CD14-positive monocyte (primary cell): Measurements from ENCODE around the gene ZDHHC3. TPM values are rescaled to one million over a fixed set of nuclear protein-coding genes. Genes with fewer than 3 reads are reported as not detected.

ENCODE experiments used
- DNase-seq, 3 donors: peaks; one replicate each; pipeline ENCODE4 v3.0.0-alpha.2; 2011 to 2022
- H2AFZ ChIP-seq: 2 replicates; pipeline ENCODE4 v1.6.0; 2012; ENCODE audit warnings: mild to moderate bottlenecking, low read depth, low read length, inconsistent platforms; ENCODE audit not compliant: insufficient read depth, poor library complexity, severe bottlenecking
- H3K27ac ChIP-seq, 2 donors: 1 replicate in 1 of 2; 2 replicates in 1 of 2; pipeline ENCODE4 v1.5.1; 2012 to 2013; ENCODE audit warnings: low read length in 2 of 2, control low read depth in 1 of 2, inconsistent platforms in 1 of 2, low read depth in 1 of 2, mild to moderate bottlenecking in 1 of 2
- H3K27me3 ChIP-seq, 2 donors: one replicate each; pipeline versions ENCODE4 v1.6.0 to v1.6.1; 2011 to 2013; ENCODE audit warnings: low read length in 2 of 2; ENCODE audit not compliant: control insufficient read depth in 2 of 2, insufficient read depth in 2 of 2
- H3K36me3 ChIP-seq, 2 donors: replicated peaks in 1 of 2; 1 replicate in 1 of 2; 2 replicates in 1 of 2; pipeline versions ENCODE4 v1.5.1 to v1.6.1; 2012 to 2013; ENCODE audit warnings: low read length in 2 of 2, control low read depth in 1 of 2, inconsistent platforms in 1 of 2, mild to moderate bottlenecking in 1 of 2; ENCODE audit not compliant: insufficient read depth in 2 of 2, control insufficient read depth in 1 of 2
- H3K4me1 ChIP-seq, 2 donors: 1 replicate in 1 of 2; 2 replicates in 1 of 2; pipeline versions ENCODE4 v1.5.1 to v1.6.1; 2012 to 2013; ENCODE audit warnings: low read length in 2 of 2, control low read depth in 1 of 2, inconsistent platforms in 1 of 2, mild to moderate bottlenecking in 1 of 2, moderate library complexity in 1 of 2; ENCODE audit not compliant: insufficient read depth in 2 of 2, control insufficient read depth in 1 of 2
- H3K4me2 ChIP-seq: replicated peaks from 2 replicates; pipeline ENCODE3; 2012; ENCODE audit warnings: low read length, moderate library complexity, mild to moderate bottlenecking; ENCODE audit not compliant: poor library complexity, severe bottlenecking; ENCODE audit errors: extremely low read depth
- H3K4me3 ChIP-seq, 3 experiments: fragments of 200-600 bp in 1 of 3; sonication (generic) in 1 of 3; replicated peaks in 1 of 3; 1 replicate in 2 of 3; 2 replicates in 1 of 3; pipeline ENCODE4 v1.5.1; 2011 to 2013; ENCODE audit warnings: low read length in 3 of 3, mild to moderate bottlenecking in 3 of 3, control low read depth in 2 of 3, low read depth in 2 of 3, inconsistent platforms in 1 of 3, moderate library complexity in 1 of 3
- H3K79me2 ChIP-seq: 2 replicates; pipeline ENCODE4 v1.6.0; 2012; ENCODE audit warnings: mild to moderate bottlenecking, control low read depth, inconsistent platforms, low read length, moderate library complexity; ENCODE audit not compliant: insufficient read depth
- H3K9ac ChIP-seq: 2 replicates; pipeline ENCODE4 v1.6.0; 2017; ENCODE audit warnings: low read length, mild to moderate bottlenecking; ENCODE audit not compliant: insufficient read depth, poor library complexity, severe bottlenecking
- H3K9me3 ChIP-seq, 2 donors: replicated peaks in 1 of 2; 1 replicate in 1 of 2; 2 replicates in 1 of 2; pipeline versions ENCODE4 v1.5.1 to v1.6.1; 2012 to 2013; ENCODE audit warnings: low read length in 2 of 2, control low read depth in 1 of 2; ENCODE audit not compliant: control insufficient read depth in 1 of 2, insufficient read depth in 1 of 2
- H4K20me1 ChIP-seq: 2 replicates; pipeline ENCODE4 v1.6.0; 2012; ENCODE audit warnings: mild to moderate bottlenecking, low read length, control low read depth, moderate library complexity; ENCODE audit not compliant: insufficient read depth
- H3K27ac Mint-ChIP-seq, 7 donors: one replicate each; pipeline ENCODE4 v1.8.0; 2020; ENCODE audit warnings: mild to moderate bottlenecking in 7 of 7, mixed read lengths in 7 of 7, moderate library complexity in 6 of 7, inconsistent platforms in 2 of 7
- H3K27me3 Mint-ChIP-seq, 3 donors: one replicate each; pipeline ENCODE4 v1.8.0; 2021 to 2022; ENCODE audit warnings: low read depth in 3 of 3, mild to moderate bottlenecking in 3 of 3, mixed read lengths in 3 of 3, moderate library complexity in 3 of 3, inconsistent platforms in 1 of 3
- H3K36me3 Mint-ChIP-seq, 2 donors: one replicate each; pipeline ENCODE4 v1.8.0; 2020; ENCODE audit warnings: mixed read lengths in 2 of 2, inconsistent platforms in 1 of 2, mild to moderate bottlenecking in 1 of 2
- H3K4me1 Mint-ChIP-seq: one replicate; pipeline ENCODE4 v1.8.0; 2020; ENCODE audit warnings: mild to moderate bottlenecking, mixed read lengths
- H3K4me3 Mint-ChIP-seq, 2 donors: one replicate each; pipeline ENCODE4 v1.8.0; 2020; ENCODE audit warnings: mild to moderate bottlenecking in 2 of 2, mixed read lengths in 2 of 2, moderate library complexity in 1 of 2
- H3K9me3 Mint-ChIP-seq, 7 donors: one replicate each; pipeline ENCODE4 v1.8.0; 2020 to 2022; ENCODE audit warnings: mixed read lengths in 7 of 7, mild to moderate bottlenecking in 6 of 7, moderate library complexity in 6 of 7, inconsistent platforms in 2 of 7
- CTCF ChIP-seq: fragments of 200-600 bp; IDR thresholded peaks from one replicate; pipeline ENCODE4 v1.8.0; 2022; ENCODE audit warnings: antibody characterized with exemption, mild to moderate bottlenecking
- WGBS: methylation state at CpG from one replicate; pipeline ENCODE4 v1.1.5; 2013; ENCODE audit warnings: missing lambda C conversion rate; ENCODE audit not compliant: insufficient coverage; 5-methylcytosine and 5-hydroxymethylcytosine counted together
- intact Hi-C, 2 donors: fragments of 100-400 bp; cut with micrococcal nuclease; formaldehyde crosslinking; loops; one replicate each; pipeline versions ENCODE4 v1.15.0 to v1.15.1; 2023
- polyA plus RNA-seq, 3 donors: library from polyadenylated mRNA; depleted of rRNA in 1 of 3; unstranded in 2 of 3; stranded (reverse) in 1 of 3; fragments of 300-500 nt in 2 of 3; fragments of >200 nt in 1 of 3; fragmentation: Illumina TruSeq in 2 of 3; gene quantifications; 1 replicate in 2 of 3; 2 replicates in 1 of 3; pipeline ENCODE4 v1.2.3, GENCODE V29; 2012 to 2021

Gene ZDHHC3
- polyA plus RNA-seq, 3 donors: 52.1 to 72.6 (median 61.3) TPM

GRCh38 chr3:44958386-44958785 is 17.6 kb downstream of the ZDHHC3 start:
- no peak overlapping the region for H3K9ac ChIP-seq
- H3K27me3 Mint-ChIP-seq: no peaks in the 10 kb centered on the region
- H3K36me3 Mint-ChIP-seq: peaks cover 32 to 38% of the 10 kb centered on the region in 2 donors
- peaks cover 64% of the 10 kb centered on the region for H4K20me1 ChIP-seq
- no peak overlapping the region for H2AFZ ChIP-seq
- no peaks in the 10 kb centered on the region for H3K27me3 ChIP-seq
- peaks cover 22 to 36% of the 10 kb centered on the region in 2 donors for H3K36me3 ChIP-seq
- DNase-seq: no peak
- H3K9me3 ChIP-seq: no peaks in the 10 kb centered on the region
- no peaks in the 10 kb centered on the region for H3K9me3 Mint-ChIP-seq
- peaks cover 44 to 61% of the 10 kb centered on the region in 2 donors for H3K4me1 ChIP-seq
- TF ChIP-seq CTCF: no peak
- no peak overlapping the region for H3K4me3 Mint-ChIP-seq
- H3K4me3 ChIP-seq: no peak overlapping the region
- no peak overlapping the region for H3K27ac ChIP-seq
- peaks cover 59% of the 10 kb centered on the region for H3K4me1 Mint-ChIP-seq
- intact Hi-C loops: no loop called here
- WGBS: 97% methylated on average over 5 of the region's 7 CpGs
- H3K4me2 ChIP-seq: no peak overlapping the region
- peak overlapping the region in 1 of 7 donors; percentile 33 for H3K27ac Mint-ChIP-seq
- peaks cover 89% of the 10 kb centered on the region for H3K79me2 ChIP-seq

- Mint-ChIP-seq H3K27ac (peak overlapping the region in 1 of 7 donors; percentile 33), H3K9me3 (no peaks in the 10 kb centered on the region)
Observed at GRCh38 chr3:44957986-44958385, 18.0 kb downstream of the ZDHHC3 start.

More at GRCh38 chr3:44957986-44958385, 18.0 kb downstream of the ZDHHC3 start:
- Histone ChIP-seq H3K27me3 (no peaks in the 10 kb centered on the region), H2AFZ (no peak overlapping the region), H3K9me3 (no peaks in the 10 kb centered on the region), H3K4me3 (no peak overlapping the region), H3K4me1 (peaks cover 41 to 57% of the 10 kb centered on the region in 2 donors), H3K79me2 (peaks cover 89% of the 10 kb centered on the region), H3K9ac (no peak overlapping the region), H3K4me2 (no peak overlapping the region), H3K36me3 (peaks cover 22 to 38% of the 10 kb centered on the region in 2 donors), H3K27ac (no peak overlapping the region), H4K20me1 (peaks cover 60% of the 10 kb centered on the region)
- Mint-ChIP-seq H3K4me1 (peaks cover 55% of the 10 kb centered on the region), H3K36me3 (peaks cover 33 to 38% of the 10 kb centered on the region in 2 donors), H3K4me3 (no peak overlapping the region), H3K27me3 (no peaks in the 10 kb centered on the region)
- TF ChIP-seq CTCF: no peak
- intact Hi-C loops: no loop called here
- DNase-seq: no peak
- WGBS: 100% methylated on average over 2 of the region's 4 CpGs
